Lower lobe of right lung (tissue), 2 donors: Measurements from ENCODE around the gene LAPTM4A. TPM values are rescaled to one million over a fixed set of nuclear protein-coding genes. Genes with fewer than 3 reads are reported as not detected.

Experiments
- ATAC-seq, 2 donors: fragments of 200-7000 bp; cut with Tn5 transposase; one replicate each; pipeline ENCODE4 v1.9.1; 2020 to 2022; ENCODE audit warnings: mild to moderate bottlenecking in 2 of 2, moderate library complexity in 2 of 2
- DNase-seq: peaks from one replicate; pipeline ENCODE4 v3.0.0-alpha.2; 2020
- H3K27ac ChIP-seq: fragments of 200-600 bp; one replicate; pipeline ENCODE4 v1.8.0; 2022
- H3K27me3 ChIP-seq: fragments of 200-600 bp; one replicate; pipeline ENCODE4 v1.8.0; 2022; ENCODE audit warnings: low read depth
- H3K36me3 ChIP-seq: fragments of 200-600 bp; one replicate; pipeline ENCODE4 v1.8.0; 2022; ENCODE audit warnings: mild to moderate bottlenecking
- H3K4me1 ChIP-seq: fragments of 200-600 bp; one replicate; pipeline ENCODE4 v1.8.0; 2022
- H3K4me3 ChIP-seq: fragments of 200-600 bp; one replicate; pipeline ENCODE4 v1.8.0; 2022; ENCODE audit warnings: mild to moderate bottlenecking
- H3K9me3 ChIP-seq: fragments of 200-600 bp; one replicate; pipeline ENCODE4 v1.8.0; 2022
- CTCF ChIP-seq: fragments of 200-600 bp; IDR thresholded peaks from one replicate; pipeline ENCODE4 v1.8.0; 2022; ENCODE audit warnings: antibody characterized with exemption, mild to moderate bottlenecking
- intact Hi-C: fragments of 100-400 bp; cut with DNase I; formaldehyde crosslinking; loops from one replicate; pipeline ENCODE4 v1.11.0; 2022
- total RNA-seq: library from RNA; stranded (reverse); fragmentation: NEBNext Ultra II Directional; extraction: Animal tissue kit (Norgen Biotek cat#: 25700); gene quantifications from one replicate; pipeline ENCODE4 v1.2.1, GENCODE V29; 2021
- donor health status: DM: no; HTN: yes; CAD: no; lungs with severe emphysema.

LAPTM4A gene
- total RNA-seq, 1 donor from 2014 or later = 223 TPM

DNA sequence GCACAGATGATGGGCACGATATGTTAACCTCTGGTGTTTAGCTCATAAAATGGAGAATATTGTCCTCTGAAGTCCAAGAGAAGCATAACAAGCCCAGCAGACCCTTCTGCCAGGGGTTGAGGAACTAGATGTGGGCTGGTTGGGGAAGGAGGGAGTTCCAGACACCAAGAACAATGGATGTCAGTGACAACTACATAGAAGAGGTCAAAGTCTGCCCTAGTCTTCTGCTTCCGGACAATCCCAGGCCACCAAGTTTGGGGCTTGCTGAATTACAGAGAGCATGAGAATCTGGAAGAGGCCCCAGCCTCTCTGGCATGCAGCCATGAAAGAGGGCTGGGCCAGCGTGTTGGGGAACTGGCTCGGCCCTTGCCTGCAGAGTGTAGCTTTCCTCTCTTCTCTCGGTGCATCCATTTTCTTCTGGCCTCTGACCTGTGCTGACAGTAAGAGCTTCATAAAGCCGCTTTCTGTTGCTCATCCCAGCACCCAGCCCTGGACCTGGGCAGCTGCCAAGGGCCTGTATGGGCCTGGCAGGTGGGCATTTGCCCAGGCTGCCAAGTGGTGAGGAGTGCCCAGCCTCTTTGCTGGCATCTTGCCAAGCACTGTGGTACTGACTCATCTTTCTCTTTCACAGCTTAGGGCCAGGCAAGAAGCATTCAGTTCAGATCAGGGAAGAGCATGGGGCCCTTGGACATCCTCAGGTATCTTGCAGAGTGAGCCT, 14.6 kb upstream of the LAPTM4A start:
- Histone ChIP-seq H3K9me3 (no peaks in the 10 kb centered on the region), H3K27ac (no peak overlapping the region), H3K4me1 (peaks cover 4% of the 10 kb centered on the region), H3K27me3 (no peaks in the 10 kb centered on the region), H3K36me3 (no peaks in the 10 kb centered on the region), H3K4me3 (no peak overlapping the region)
- peak; percentile 54 to 59 for ATAC-seq
- TF ChIP-seq CTCF = no peak
- intact Hi-C loops = no loop called here
- no peak for DNase-seq

GRCh38 chr2:20064841-20065240, 13.4 kb upstream of the LAPTM4A start:
- Histone ChIP-seq H3K4me1 (peaks cover 4% of the 10 kb centered on the region), H3K36me3 (no peaks in the 10 kb centered on the region), H3K4me3 (no peak overlapping the region), H3K27ac (no peak overlapping the region), H3K9me3 (no peaks in the 10 kb centered on the region), H3K27me3 (no peaks in the 10 kb centered on the region)
- no peak for TF ChIP-seq CTCF
- intact Hi-C loops = no loop called here
- DNase-seq (no peak), ATAC-seq (no peak)

GRCh38 chr2:20064421-20064820, 13.0 kb upstream of the LAPTM4A start:
- Histone ChIP-seq H3K4me1 (peaks cover 4% of the 10 kb centered on the region), H3K36me3 (no peaks in the 10 kb centered on the region), H3K4me3 (no peak overlapping the region), H3K27me3 (no peaks in the 10 kb centered on the region), H3K9me3 (no peaks in the 10 kb centered on the region), H3K27ac (no peak overlapping the region)
- DNase-seq (no peak), ATAC-seq (no peak)
- TF ChIP-seq CTCF = no peak
- intact Hi-C loops = no loop called here

DNA sequence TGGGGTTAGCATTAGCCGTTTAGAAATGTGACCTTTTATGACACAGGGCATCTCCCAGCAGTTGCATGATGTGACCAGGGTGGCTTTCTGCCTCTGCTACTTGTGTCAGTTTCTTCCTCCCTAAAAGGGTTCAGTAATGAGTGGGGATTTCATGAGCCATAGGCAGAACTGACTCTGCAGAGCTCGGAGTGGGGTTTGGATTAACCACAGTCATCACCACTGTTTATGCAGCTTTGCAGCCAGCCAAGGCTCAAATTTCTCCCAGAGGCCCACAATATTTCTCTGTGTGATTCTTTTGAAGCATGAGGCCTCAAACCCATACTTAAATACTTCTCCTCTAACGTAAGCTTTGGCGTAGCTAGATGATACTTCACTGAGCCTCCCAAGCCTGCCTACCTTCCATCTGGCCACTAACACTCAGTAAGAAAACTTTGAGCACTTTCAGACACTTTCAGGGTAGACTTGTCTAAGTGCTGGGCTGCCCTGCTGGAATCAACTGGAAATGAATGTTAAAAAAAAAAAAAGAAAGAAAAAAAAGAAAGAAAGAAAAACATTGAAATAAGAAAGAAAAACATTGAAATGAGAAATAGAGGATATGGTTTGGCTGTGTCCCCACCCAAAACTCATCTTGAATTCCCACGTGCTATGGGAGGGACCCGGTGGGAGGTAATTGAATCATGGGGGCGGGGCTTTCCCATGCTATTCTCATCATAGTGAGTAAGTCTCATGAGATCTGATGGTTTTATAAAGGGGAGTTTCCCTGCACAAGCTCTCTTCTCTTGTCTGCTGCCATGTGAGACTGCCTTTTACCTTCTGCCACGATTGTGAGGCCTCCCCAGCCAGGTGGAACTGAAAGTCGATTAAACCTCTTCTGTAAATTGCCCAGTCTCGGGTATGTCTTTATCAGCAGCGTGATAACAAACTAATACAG, 11.5 kb upstream of the LAPTM4A start:
- no peak for ATAC-seq
- no peaks in the 10 kb centered on the region for H3K27me3 ChIP-seq
- H3K36me3 ChIP-seq = no peaks in the 10 kb centered on the region
- peaks cover 4% of the 10 kb centered on the region for H3K4me1 ChIP-seq
- no peak for DNase-seq
- H3K27ac ChIP-seq = no peak overlapping the region
- no peak for TF ChIP-seq CTCF
- no peaks in the 10 kb centered on the region for H3K9me3 ChIP-seq
- no peak overlapping the region for H3K4me3 ChIP-seq
- intact Hi-C loops = no loop called here

DNA sequence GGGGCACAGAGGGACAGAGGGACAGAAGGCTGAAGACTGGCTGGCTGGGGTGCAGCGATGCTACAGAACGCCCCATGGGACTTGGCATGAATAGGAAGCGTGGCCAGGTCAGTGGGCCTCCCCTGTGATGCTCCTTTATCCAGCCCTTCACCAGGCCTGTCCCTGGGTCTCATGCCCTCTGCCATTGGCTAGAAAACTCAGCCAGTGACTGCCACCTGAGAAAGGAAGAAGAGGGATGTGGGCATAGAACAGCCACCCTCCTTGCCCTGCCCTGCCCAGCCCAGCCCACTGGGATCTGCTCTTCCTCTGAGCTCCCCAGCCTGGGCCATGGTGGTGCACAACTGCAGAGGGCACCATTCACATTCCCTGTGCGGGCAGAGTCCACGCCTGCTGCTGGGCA, 10.5 kb upstream of the LAPTM4A start:
- Histone ChIP-seq H3K9me3 (no peaks in the 10 kb centered on the region), H3K27me3 (no peaks in the 10 kb centered on the region), H3K36me3 (no peaks in the 10 kb centered on the region), H3K27ac (no peak overlapping the region), H3K4me1 (peaks cover 4% of the 10 kb centered on the region), H3K4me3 (no peak overlapping the region)
- ATAC-seq = no peak
- intact Hi-C loops = no loop called here
- TF ChIP-seq CTCF = no peak
- no peak for DNase-seq
